Left ventricle myocardium inferior (tissue), 1 donor: ENCODE measurements around the gene KLHL3. TPM values are rescaled to one million over a fixed set of nuclear protein-coding genes. Genes with fewer than 3 reads are reported as not detected.

ENCODE experiments used
- DNase-seq: peaks from one replicate; pipeline ENCODE4 v3.0.0-alpha.2; 2020
- H3K27ac ChIP-seq: fragments of 200-600 bp; replicated peaks from 2 replicates; pipeline ENCODE4 v1.8.0; 2021
- H3K27me3 ChIP-seq: fragments of 200-600 bp; 2 replicates; pipeline ENCODE4 v1.8.0; 2021; ENCODE audit warnings: low read depth
- H3K36me3 ChIP-seq: fragments of 200-600 bp; 2 replicates; pipeline ENCODE4 v1.8.0; 2021
- H3K4me1 ChIP-seq: fragments of 200-600 bp; 2 replicates; pipeline ENCODE4 v1.8.0; 2021
- H3K4me3 ChIP-seq: fragments of 200-600 bp; 2 replicates; pipeline ENCODE4 v1.8.0; 2021; ENCODE audit warnings: mild to moderate bottlenecking, moderate library complexity
- H3K9me3 ChIP-seq: fragments of 200-600 bp; replicated peaks from 2 replicates; pipeline ENCODE4 v1.8.0; 2021
- intact Hi-C: fragments of 100-400 bp; cut with micrococcal nuclease; formaldehyde crosslinking; loops from one replicate; pipeline ENCODE4 v1.11.0; 2022
- total RNA-seq: library from RNA; stranded (reverse); fragmentation: NEBNext Ultra II Directional; extraction: Animal tissue kit (Norgen Biotek cat#: 25700); gene quantifications from one replicate; pipeline ENCODE4 v1.2.1, GENCODE V29; 2021
- TF ChIP-seq, protein P1 (sequence below): fragments of 200-600 bp; IDR thresholded peaks from 2 replicates; pipeline ENCODE4 v1.8.0; 2021; ENCODE audit warnings: antibody characterized with exemption, mild to moderate bottlenecking, borderline replicate concordance
- donor health status: DM: no; HTN: yes; CAD: no; lungs with severe emphysema.

Gene KLHL3
- total RNA-seq, 1 donor from 2014 or later: 26.3 TPM

DNA sequence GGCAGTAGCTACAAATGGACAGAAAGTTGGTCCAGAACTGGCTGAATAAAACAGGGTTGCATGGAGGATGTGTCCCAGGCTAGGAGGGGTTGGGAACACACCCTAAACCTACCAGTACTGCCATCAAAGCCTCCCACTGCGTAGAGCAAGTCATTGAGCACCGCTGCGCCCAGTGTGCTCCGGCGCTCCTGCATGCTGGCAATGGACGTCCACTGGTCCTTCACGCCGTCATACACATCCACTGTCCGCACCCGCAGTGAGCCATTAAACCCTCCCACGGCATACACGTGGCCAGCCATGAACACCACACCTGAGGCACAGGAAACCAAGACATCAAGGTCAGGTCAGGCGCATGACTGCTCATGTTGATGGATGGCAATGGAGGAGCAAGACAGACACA is 97.0 kb downstream of the KLHL3 start:
- DNase-seq: no peak
- H3K4me3 ChIP-seq: no peak overlapping the region
- intact Hi-C loops: loop anchor here (10.0 kb wide), 1 partner anchor 106 kb away; no protein-coding TSS in a partner anchor
- peaks cover 8% of the 10 kb centered on the region for H3K4me1 ChIP-seq
- no peaks in the 10 kb centered on the region for H3K9me3 ChIP-seq
- H3K36me3 ChIP-seq: peaks cover 35% of the 10 kb centered on the region
- H3K27ac ChIP-seq: no peak overlapping the region
- TF ChIP-seq, protein P1, sequence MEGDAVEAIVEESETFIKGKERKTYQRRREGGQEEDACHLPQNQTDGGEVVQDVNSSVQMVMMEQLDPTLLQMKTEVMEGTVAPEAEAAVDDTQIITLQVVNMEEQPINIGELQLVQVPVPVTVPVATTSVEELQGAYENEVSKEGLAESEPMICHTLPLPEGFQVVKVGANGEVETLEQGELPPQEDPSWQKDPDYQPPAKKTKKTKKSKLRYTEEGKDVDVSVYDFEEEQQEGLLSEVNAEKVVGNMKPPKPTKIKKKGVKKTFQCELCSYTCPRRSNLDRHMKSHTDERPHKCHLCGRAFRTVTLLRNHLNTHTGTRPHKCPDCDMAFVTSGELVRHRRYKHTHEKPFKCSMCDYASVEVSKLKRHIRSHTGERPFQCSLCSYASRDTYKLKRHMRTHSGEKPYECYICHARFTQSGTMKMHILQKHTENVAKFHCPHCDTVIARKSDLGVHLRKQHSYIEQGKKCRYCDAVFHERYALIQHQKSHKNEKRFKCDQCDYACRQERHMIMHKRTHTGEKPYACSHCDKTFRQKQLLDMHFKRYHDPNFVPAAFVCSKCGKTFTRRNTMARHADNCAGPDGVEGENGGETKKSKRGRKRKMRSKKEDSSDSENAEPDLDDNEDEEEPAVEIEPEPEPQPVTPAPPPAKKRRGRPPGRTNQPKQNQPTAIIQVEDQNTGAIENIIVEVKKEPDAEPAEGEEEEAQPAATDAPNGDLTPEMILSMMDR: no peak
- no peaks in the 10 kb centered on the region for H3K27me3 ChIP-seq

DNA sequence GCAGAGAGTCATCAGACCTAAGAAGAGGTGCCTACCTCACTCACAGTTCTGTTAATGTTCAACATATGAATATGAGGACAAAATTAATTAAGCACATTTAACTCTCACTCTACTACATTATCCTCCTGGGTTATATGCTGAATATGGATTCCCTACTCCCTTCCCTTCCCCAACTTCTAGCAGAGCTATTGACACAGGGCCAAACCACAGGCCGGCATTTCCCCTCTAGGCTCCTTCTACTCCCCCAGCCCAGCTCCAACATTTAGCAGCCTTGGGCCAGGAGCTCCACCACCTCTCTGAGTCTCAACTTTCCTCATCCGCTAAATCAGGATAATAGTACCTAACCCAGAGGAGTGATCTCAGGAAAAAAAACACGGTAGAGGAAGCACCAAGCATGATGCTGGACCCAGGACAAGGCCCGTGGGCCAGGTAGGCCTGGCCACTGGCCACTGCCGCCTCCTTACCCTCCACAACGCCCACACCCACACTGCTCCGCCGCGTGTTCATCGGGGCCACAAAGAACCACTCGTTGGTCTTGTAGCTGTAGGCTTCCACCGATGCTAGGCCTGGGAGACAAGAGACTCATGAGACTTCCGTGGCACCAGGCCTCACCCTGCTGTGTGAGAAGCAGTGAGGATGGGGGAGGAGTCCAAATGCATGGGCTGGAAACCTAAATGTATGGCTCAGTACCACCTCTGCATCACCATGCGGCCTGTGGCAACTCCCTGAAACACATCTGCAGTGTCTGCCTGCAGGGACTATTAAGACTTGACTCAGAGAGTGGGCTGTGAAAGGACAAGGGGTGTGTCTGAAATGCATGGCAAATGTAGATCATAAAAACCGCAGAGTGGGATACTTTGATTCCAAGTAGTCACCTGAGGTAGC is 98.8 kb downstream of the KLHL3 start:
- TF ChIP-seq, protein P1: no peak
- no peak overlapping the region for H3K4me3 ChIP-seq

DNA sequence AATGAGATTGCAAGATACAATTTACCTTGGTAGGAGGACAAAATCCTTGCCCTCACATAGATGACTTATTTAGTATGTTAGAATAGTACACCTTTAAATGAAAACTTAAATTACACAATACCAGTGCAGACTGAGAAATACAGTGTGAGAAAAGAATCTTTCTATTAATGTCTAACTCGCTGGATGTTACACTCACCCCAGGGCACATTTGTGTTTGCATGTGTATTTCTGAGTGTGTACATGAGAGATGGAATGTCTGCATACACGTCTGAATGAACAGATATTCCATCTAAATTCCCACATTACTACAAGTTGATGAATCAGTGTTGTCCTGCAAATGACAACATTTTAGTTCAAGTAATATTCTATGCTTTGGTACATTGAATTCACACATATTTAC is 99.8 kb downstream of the KLHL3 start:
- H3K4me3 ChIP-seq: no peak overlapping the region
- intact Hi-C loops: loop anchor here (10.0 kb wide), 1 partner anchor 109 kb away; no protein-coding TSS in a partner anchor
- TF ChIP-seq, protein P1: no peak

More for the DNA sequence above, 98.8 kb downstream of the KLHL3 start:
- peaks cover 39% of the 10 kb centered on the region for H3K36me3 ChIP-seq
- H3K27ac ChIP-seq: no peak overlapping the region
- intact Hi-C loops: loop anchor here (10.0 kb wide), 1 partner anchor 108 kb away; no protein-coding TSS in a partner anchor
- H3K4me1 ChIP-seq: peaks cover 8% of the 10 kb centered on the region
- H3K27me3 ChIP-seq: no peaks in the 10 kb centered on the region
- peaks cover 4% of the 10 kb centered on the region for H3K9me3 ChIP-seq
- no peak for DNase-seq

DNA sequence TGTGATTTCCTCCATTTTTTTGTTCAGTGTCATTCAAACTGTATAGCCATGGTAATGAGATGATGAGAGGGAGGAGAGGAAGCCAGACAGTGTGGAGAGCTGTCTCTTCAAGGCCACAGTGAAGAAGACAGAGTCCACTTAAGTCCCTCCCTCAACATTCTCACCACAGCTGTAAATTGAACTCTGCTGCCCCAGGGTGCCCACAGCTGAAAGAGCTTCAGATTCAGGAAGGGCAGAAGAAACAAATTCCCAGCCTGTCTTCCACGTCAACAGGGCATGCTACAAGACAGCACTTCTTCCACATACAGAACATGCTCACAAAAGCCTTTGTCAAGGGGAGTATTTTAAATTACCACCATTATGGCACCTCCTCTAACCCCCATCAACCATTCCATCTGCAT is 100.4 kb downstream of the KLHL3 start:
- intact Hi-C loops: loop anchor here (10.0 kb wide), 1 partner anchor 109 kb away; no protein-coding TSS in a partner anchor
- no peaks in the 10 kb centered on the region for H3K27me3 ChIP-seq
- peaks cover 39% of the 10 kb centered on the region for H3K36me3 ChIP-seq
- DNase-seq: no peak
- peaks cover 6% of the 10 kb centered on the region for H3K9me3 ChIP-seq
- peaks cover 20% of the 10 kb centered on the region for H3K4me1 ChIP-seq
- H3K4me3 ChIP-seq: no peak overlapping the region
- TF ChIP-seq, protein P1: no peak
- no peak overlapping the region for H3K27ac ChIP-seq

More for the DNA sequence above, 99.8 kb downstream of the KLHL3 start:
- no peak for DNase-seq
- H3K36me3 ChIP-seq: peaks cover 39% of the 10 kb centered on the region
- H3K4me1 ChIP-seq: peaks cover 14% of the 10 kb centered on the region
- H3K27me3 ChIP-seq: no peaks in the 10 kb centered on the region
- peaks cover 6% of the 10 kb centered on the region for H3K9me3 ChIP-seq
- no peak overlapping the region for H3K27ac ChIP-seq

DNA sequence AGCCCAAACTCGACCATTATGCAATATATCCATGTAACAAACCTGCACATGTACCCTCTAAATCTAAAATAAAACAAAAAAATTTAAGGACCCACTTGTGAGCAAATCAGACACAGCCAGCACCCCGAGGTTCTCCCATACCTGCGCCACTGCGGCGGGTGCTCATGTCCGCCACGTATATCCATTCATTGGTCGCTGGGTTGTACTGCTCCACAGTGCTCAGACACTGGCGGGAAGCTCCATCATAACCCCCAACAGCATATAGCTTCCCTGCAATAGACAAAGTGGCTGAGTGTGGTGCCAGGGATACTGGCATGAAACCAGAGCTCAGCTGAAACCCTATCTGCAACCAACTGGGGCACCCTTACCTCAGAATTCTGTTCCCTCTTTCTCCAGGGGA is 102.0 kb downstream of the KLHL3 start:
- Histone ChIP-seq H3K4me3 (no peak overlapping the region), H3K27me3 (no peaks in the 10 kb centered on the region), H3K4me1 (peaks cover 30% of the 10 kb centered on the region), H3K27ac (no peak overlapping the region), H3K36me3 (peaks cover 31% of the 10 kb centered on the region), H3K9me3 (peaks cover 6% of the 10 kb centered on the region)
- intact Hi-C loops: loop anchor here (10.0 kb wide), 1 partner anchor 111 kb away; no protein-coding TSS in a partner anchor
- TF ChIP-seq, protein P1: no peak
- DNase-seq: no peak
